CD4-positive, alpha-beta T cell (primary cell): ENCODE data around the gene SYCE1L. TPM values are rescaled to one million over a fixed set of nuclear protein-coding genes. Genes with fewer than 3 reads are reported as not detected.
"Not testable (repeated sequence)": the region's sequence is repeated elsewhere in the genome, so short reads cannot be mapped to it uniquely, and the experiment has no call there.

Experiments
- ATAC-seq: fragments of 200-7000 bp; cut with Tn5 transposase; one replicate; pipeline ENCODE4 v1.10.0; 2022; ENCODE audit warnings: mild to moderate bottlenecking; ENCODE audit not compliant: poor library complexity
- CTCF ChIA-PET: fragments of 350-600 bp; sonication (Branson Sonifier 250); formaldehyde crosslinking; loops from one replicate; lab custom pipeline; 2021; ENCODE audit warnings: antibody characterized with exemption, inconsistent platforms; lab: Charles Lee
- POLR2A ChIA-PET: fragments of 350-600 bp; sonication (Branson Sonifier 250); formaldehyde crosslinking; loops from one replicate; lab custom pipeline; 2021; ENCODE audit warnings: antibody characterized with exemption, inconsistent platforms; lab: Charles Lee
- DNase-seq, 14 experiments: peaks; one replicate each; pipeline ENCODE4 v3.0.0-alpha.2; 2013 to 2020; ENCODE audit warnings: mixed read lengths in 2 of 14
- H3K27ac ChIP-seq, 2 donors: one replicate each; pipeline versions ENCODE4 v1.5.1 to v1.7.0; 2013; ENCODE audit warnings: low read length in 2 of 2, low read depth in 1 of 2, mild to moderate bottlenecking in 1 of 2
- H3K27me3 ChIP-seq, 2 experiments: 1 replicate in 1 of 2; 2 replicates in 1 of 2; pipeline versions ENCODE4 v1.6.1 to v1.7.0; 2013; ENCODE audit warnings: low read length in 2 of 2, control low read depth in 1 of 2, mild to moderate bottlenecking in 1 of 2, moderate library complexity in 1 of 2; ENCODE audit not compliant: insufficient read depth in 2 of 2, control insufficient read depth in 1 of 2
- H3K36me3 ChIP-seq: one replicate; pipeline ENCODE4 v1.6.1; 2013; ENCODE audit warnings: low read length, control low read depth; ENCODE audit not compliant: insufficient read depth
- H3K4me1 ChIP-seq: one replicate; pipeline ENCODE4 v1.6.1; 2013; ENCODE audit warnings: low read length, control low read depth; ENCODE audit not compliant: insufficient read depth
- H3K4me3 ChIP-seq: one replicate; pipeline ENCODE4 v1.5.1; 2013; ENCODE audit warnings: mild to moderate bottlenecking, low read length, moderate library complexity
- H3K9me3 ChIP-seq, 2 experiments: 1 replicate in 1 of 2; 2 replicates in 1 of 2; pipeline versions ENCODE4 v1.6.1 to v1.7.0; 2013; ENCODE audit warnings: low read length in 2 of 2, mild to moderate bottlenecking in 2 of 2, control low read depth in 1 of 2, moderate library complexity in 1 of 2; ENCODE audit not compliant: control insufficient read depth in 1 of 2, insufficient read depth in 1 of 2
- H3K27ac Mint-ChIP-seq: one replicate; pipeline ENCODE4 v1.8.0; 2020; ENCODE audit warnings: mixed read lengths
- H3K27me3 Mint-ChIP-seq: one replicate; pipeline ENCODE4 v1.8.0; 2021; ENCODE audit warnings: mixed read lengths
- H3K36me3 Mint-ChIP-seq: one replicate; pipeline ENCODE4 v1.8.0; 2021; ENCODE audit warnings: low read depth, mixed read lengths
- H3K4me1 Mint-ChIP-seq: one replicate; pipeline ENCODE4 v1.8.0; 2021; ENCODE audit warnings: low read depth, mixed read lengths
- H3K4me3 Mint-ChIP-seq: one replicate; pipeline ENCODE4 v1.8.0; 2020; ENCODE audit warnings: mild to moderate bottlenecking, mixed read lengths
- H3K9me3 Mint-ChIP-seq: one replicate; pipeline ENCODE4 v1.8.0; 2020; ENCODE audit warnings: mixed read lengths
- intact Hi-C, 2 experiments: fragments of 100-400 bp; cut with DNase I in 1 of 2; cut with micrococcal nuclease in 1 of 2; formaldehyde crosslinking; loops; one replicate each; pipeline versions ENCODE4 v1.15.1 to v1.9.0; 2023 to 2025; cut with DNase I, micrococcal nuclease
- total RNA-seq, 174 experiments: library from RNA in 2 of 174; stranded (reverse) in 2 of 174; gene quantifications; one replicate each; pipeline ENCODE4 v1.2.3 and lab custom pipeline; 2021 to 2026
- TF ChIP-seq, protein P1 (sequence below): fragments of 200-600 bp; IDR thresholded peaks from one replicate; pipeline ENCODE4 v1.8.0; 2022; ENCODE audit warnings: antibody characterized with exemption, mild to moderate bottlenecking

SYCE1L gene
- total RNA-seq, 2 experiments from 2014 or later, result 18.8 to 18.9 TPM

DNA sequence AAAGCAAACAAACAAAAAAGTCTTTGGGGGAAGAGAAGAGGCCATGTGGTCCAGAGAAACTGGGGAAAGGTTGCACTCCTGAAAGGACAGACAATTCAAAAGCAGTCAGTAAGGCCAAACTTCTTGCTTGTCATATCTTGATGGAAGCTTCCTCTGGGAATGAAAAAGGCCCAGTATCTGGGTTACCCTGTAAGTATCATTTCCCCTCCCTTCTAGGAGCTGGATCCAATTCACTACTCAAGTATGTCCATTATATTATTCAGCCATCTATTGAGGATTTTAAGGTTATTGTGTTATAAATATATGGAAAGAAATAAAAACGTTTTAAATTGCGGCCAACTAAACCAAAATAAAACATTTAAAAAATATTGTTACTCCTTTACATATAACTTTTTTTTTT, 34.2 kb upstream of the SYCE1L start:
- no peak overlapping the region for H3K27ac ChIP-seq
- no peaks in the 10 kb centered on the region for H3K4me1 Mint-ChIP-seq
- intact Hi-C loops, result no loop called here
- H3K36me3 Mint-ChIP-seq, result no peaks in the 10 kb centered on the region
- DNase-seq, result no peak
- H3K27ac Mint-ChIP-seq, result no peak overlapping the region
- no peak overlapping the region for H3K4me3 Mint-ChIP-seq
- H3K4me1 ChIP-seq, result no peaks in the 10 kb centered on the region
- no peaks in the 10 kb centered on the region for H3K36me3 ChIP-seq
- POLR2A ChIA-PET, result no interaction called here
- TF ChIP-seq, protein P1, sequence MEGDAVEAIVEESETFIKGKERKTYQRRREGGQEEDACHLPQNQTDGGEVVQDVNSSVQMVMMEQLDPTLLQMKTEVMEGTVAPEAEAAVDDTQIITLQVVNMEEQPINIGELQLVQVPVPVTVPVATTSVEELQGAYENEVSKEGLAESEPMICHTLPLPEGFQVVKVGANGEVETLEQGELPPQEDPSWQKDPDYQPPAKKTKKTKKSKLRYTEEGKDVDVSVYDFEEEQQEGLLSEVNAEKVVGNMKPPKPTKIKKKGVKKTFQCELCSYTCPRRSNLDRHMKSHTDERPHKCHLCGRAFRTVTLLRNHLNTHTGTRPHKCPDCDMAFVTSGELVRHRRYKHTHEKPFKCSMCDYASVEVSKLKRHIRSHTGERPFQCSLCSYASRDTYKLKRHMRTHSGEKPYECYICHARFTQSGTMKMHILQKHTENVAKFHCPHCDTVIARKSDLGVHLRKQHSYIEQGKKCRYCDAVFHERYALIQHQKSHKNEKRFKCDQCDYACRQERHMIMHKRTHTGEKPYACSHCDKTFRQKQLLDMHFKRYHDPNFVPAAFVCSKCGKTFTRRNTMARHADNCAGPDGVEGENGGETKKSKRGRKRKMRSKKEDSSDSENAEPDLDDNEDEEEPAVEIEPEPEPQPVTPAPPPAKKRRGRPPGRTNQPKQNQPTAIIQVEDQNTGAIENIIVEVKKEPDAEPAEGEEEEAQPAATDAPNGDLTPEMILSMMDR, result no peak
- CTCF ChIA-PET, result no interaction called here
- no peak overlapping the region for H3K4me3 ChIP-seq
- H3K9me3 ChIP-seq, result no peaks in the 10 kb centered on the region
- H3K27me3 Mint-ChIP-seq, result peaks cover 45% of the 10 kb centered on the region
- no peak for ATAC-seq
- H3K9me3 Mint-ChIP-seq, result no peaks in the 10 kb centered on the region
- peaks cover 0 to 27% of the 10 kb centered on the region in 2 experiments for H3K27me3 ChIP-seq

DNA sequence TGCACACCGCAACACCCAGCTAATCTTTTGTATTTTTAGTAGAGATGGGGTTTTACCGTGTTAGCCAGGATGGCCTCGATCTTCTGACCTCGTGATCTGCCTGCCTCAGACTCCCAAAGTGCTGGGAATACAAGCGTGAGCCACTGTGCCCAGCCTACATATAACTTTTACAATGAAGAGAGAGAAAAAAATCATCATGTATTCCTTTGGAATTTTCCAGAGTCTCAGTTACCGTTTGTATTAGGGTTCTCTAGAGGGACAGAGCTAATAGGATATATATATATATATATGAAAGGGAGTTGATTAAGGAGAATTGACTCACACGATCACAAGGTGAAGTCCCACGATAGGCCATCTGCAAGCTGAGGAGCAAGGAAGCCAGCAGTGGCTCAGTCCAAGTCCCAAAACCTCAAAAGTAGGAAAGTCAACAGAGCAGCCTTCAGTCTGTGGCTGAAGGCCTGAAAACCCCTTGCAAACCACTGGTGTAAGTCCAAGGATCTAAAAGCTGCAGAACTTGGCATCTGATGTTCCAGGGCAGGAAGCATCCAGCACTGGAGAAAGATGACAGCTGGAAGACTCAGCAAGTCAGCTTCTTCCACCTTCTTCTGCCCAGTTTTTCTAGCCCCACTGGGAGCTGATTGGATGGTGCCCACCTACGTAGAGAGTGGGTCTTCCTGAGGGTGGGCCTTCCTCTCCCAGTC, 33.5 kb upstream of the SYCE1L start:
- H3K9me3 ChIP-seq, H3K4me1 Mint-ChIP-seq, H3K36me3 Mint-ChIP-seq, POLR2A ChIA-PET, H3K9me3 Mint-ChIP-seq, DNase-seq, H3K4me3 Mint-ChIP-seq, ATAC-seq, intact Hi-C loops, H3K4me3 ChIP-seq, H3K36me3 ChIP-seq, H3K27ac ChIP-seq, H3K27ac Mint-ChIP-seq, CTCF ChIA-PET, H3K4me1 ChIP-seq: not testable (repeated sequence)
- H3K27me3 Mint-ChIP-seq, result peaks cover 52% of the 10 kb centered on the region
- peaks cover 3 to 32% of the 10 kb centered on the region in 2 experiments for H3K27me3 ChIP-seq

DNA sequence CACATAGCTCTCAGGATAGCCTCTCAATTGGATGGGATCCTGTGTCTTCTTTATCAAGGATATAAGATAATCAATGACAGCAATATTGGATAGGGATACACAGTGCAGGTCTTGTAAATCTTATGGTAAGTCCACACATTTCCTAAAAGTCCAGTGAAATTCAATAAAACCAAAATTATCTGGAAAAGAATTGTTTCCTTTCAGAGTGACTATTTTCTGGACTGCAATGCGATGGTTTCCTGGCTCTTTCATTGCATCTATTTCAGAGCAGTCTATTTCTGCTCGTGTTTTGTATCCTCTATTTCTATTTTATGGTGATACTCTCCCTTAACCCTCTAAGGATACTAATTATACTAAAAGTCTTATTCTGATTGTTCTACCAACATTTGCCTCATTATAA, 32.5 kb upstream of the SYCE1L start:
- H3K4me1 Mint-ChIP-seq, result no peaks in the 10 kb centered on the region
- ATAC-seq, result no peak
- POLR2A ChIA-PET, result no interaction called here

More for the DNA sequence above, 32.5 kb upstream of the SYCE1L start:
- H3K27me3 ChIP-seq, result peaks cover 5 to 38% of the 10 kb centered on the region in 2 experiments
- H3K27me3 Mint-ChIP-seq, result peaks cover 59% of the 10 kb centered on the region
- H3K4me3 Mint-ChIP-seq, result no peak overlapping the region
- TF ChIP-seq, protein P1, result no peak
- intact Hi-C loops, result no loop called here
- no peaks in the 10 kb centered on the region for H3K4me1 ChIP-seq
- no peaks in the 10 kb centered on the region for H3K9me3 ChIP-seq
- H3K27ac Mint-ChIP-seq, result no peak overlapping the region
- no peaks in the 10 kb centered on the region for H3K9me3 Mint-ChIP-seq
- no peaks in the 10 kb centered on the region for H3K36me3 Mint-ChIP-seq
- CTCF ChIA-PET, result no interaction called here
- no peak overlapping the region for H3K4me3 ChIP-seq
- H3K27ac ChIP-seq, result no peak overlapping the region
- H3K36me3 ChIP-seq, result no peaks in the 10 kb centered on the region
- DNase-seq, result no peak
